Stomach (tissue), 4 donors: ENCODE measurements around the gene ZNF507.

Experiments used
- POLR2A ChIP-seq, 4 donors: fragments of 450-650 bp; IDR thresholded peaks; one replicate each; pipeline ENCODE4 v1.6.1; 2016; ENCODE audit warnings: antibody characterized with exemption in 4 of 4, control low read depth in 2 of 4, mild to moderate bottlenecking in 1 of 4, moderate library complexity in 1 of 4
- TF ChIP-seq, protein P1 (sequence below), 7 experiments: fragments of 450-650 bp in 4 of 7; fragments of 200-600 bp in 3 of 7; sonication (generic) in 3 of 7; IDR thresholded peaks; one replicate each; pipeline ENCODE4 v1.5.1; 2016 to 2019; ENCODE audit warnings: antibody characterized with exemption in 7 of 7, control low read depth in 2 of 7, mild to moderate bottlenecking in 1 of 7

DNA sequence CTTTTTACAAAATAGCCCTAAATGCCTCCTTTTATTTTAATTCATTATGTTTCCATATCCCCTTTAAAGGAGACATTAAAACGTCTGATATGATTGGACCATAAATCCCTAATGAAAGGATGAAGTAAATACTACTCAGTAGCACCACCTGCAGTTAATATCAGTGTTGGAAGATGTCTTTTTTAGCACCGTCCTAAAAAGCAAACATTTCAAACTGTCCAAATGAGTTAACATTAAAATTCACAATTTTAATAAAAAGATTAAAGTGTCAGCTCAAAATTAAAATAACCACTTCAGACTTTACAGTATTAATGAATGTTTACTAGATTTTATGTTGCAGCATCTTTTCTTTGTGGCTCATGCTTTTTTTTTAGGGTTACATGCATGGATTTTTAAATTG, 12.3 kb downstream of the ZNF507 start:
- TF ChIP-seq, protein P1, sequence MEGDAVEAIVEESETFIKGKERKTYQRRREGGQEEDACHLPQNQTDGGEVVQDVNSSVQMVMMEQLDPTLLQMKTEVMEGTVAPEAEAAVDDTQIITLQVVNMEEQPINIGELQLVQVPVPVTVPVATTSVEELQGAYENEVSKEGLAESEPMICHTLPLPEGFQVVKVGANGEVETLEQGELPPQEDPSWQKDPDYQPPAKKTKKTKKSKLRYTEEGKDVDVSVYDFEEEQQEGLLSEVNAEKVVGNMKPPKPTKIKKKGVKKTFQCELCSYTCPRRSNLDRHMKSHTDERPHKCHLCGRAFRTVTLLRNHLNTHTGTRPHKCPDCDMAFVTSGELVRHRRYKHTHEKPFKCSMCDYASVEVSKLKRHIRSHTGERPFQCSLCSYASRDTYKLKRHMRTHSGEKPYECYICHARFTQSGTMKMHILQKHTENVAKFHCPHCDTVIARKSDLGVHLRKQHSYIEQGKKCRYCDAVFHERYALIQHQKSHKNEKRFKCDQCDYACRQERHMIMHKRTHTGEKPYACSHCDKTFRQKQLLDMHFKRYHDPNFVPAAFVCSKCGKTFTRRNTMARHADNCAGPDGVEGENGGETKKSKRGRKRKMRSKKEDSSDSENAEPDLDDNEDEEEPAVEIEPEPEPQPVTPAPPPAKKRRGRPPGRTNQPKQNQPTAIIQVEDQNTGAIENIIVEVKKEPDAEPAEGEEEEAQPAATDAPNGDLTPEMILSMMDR (IDR thresholded peaks at IDR 0.05) = peak in 1 of 7 experiments; percentile 8
- TF ChIP-seq POLR2A (IDR thresholded peaks at IDR 0.05) = no peak
